ENCODE measurements around the gene TRIM14.

The TRIM14 gene

DNA sequence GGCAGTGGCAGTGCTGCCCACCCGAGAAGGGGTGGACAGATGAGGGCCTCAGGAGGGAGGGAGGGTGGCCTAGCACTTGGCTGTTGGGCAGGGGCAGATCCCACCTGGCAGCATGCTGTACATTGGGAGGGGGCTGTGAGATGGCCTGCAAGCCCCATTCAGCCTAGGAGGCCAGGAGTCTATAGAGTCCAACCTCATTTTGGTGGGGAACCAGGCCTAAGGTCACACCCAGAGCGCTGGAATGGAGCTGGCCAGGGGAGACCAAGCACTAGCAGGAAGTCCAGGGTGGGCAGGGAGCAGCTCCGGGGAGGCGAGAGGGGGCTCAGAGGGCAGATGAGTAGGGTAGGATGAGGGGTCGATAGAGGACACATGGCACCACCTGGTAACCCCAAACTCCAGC, 22.9 kb downstream of the TRIM14 start:
- Histone ChIP-seq H3K9me3 (no peaks in the 10 kb centered on the region), H3K27ac (no peak overlapping the region), H3K27me3 (no peaks in the 10 kb centered on the region), H3K4me3 (ENCODE audit: low read depth in 1 of 2, low read length in 1 of 2) (no peak overlapping the region), H3K4me1 (ENCODE audit: control insufficient read depth in 1 of 2, insufficient read depth in 1 of 2, low read depth in 1 of 2, low read length in 1 of 2) (peaks cover 0 to 7% of the 10 kb centered on the region in 2 experiments), H3K36me3 (peaks cover 64% of the 10 kb centered on the region)
- TF ChIP-seq, protein P1, sequence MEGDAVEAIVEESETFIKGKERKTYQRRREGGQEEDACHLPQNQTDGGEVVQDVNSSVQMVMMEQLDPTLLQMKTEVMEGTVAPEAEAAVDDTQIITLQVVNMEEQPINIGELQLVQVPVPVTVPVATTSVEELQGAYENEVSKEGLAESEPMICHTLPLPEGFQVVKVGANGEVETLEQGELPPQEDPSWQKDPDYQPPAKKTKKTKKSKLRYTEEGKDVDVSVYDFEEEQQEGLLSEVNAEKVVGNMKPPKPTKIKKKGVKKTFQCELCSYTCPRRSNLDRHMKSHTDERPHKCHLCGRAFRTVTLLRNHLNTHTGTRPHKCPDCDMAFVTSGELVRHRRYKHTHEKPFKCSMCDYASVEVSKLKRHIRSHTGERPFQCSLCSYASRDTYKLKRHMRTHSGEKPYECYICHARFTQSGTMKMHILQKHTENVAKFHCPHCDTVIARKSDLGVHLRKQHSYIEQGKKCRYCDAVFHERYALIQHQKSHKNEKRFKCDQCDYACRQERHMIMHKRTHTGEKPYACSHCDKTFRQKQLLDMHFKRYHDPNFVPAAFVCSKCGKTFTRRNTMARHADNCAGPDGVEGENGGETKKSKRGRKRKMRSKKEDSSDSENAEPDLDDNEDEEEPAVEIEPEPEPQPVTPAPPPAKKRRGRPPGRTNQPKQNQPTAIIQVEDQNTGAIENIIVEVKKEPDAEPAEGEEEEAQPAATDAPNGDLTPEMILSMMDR (IDR thresholded peaks at IDR 0.05): no peak

DNA sequence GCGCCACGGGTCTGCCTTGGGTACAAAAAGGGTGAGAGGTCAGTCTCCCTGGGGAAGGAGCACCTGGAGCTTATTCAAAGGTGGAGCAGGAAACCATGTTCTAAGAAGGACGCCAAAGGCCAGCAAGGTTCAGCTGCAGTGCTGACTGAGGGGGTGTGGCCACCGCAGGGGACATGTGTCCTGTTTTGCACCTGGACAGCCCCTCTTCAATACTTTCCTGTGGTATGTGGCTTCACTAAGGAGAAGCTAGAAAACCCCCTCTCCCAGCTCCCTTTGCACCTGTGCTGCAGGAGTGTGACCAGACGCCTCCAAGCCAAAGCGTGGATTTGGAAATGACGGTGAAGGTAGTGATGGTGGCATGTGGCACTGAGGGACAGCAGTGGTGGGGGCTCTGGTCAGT, 23.6 kb downstream of the TRIM14 start:
- H3K4me1 ChIP-seq (ENCODE audit: control insufficient read depth in 1 of 2, insufficient read depth in 1 of 2, low read depth in 1 of 2, low read length in 1 of 2): peaks cover 0 to 7% of the 10 kb centered on the region in 2 experiments
- TF ChIP-seq, protein P1 (IDR thresholded peaks at IDR 0.05): no peak

DNA sequence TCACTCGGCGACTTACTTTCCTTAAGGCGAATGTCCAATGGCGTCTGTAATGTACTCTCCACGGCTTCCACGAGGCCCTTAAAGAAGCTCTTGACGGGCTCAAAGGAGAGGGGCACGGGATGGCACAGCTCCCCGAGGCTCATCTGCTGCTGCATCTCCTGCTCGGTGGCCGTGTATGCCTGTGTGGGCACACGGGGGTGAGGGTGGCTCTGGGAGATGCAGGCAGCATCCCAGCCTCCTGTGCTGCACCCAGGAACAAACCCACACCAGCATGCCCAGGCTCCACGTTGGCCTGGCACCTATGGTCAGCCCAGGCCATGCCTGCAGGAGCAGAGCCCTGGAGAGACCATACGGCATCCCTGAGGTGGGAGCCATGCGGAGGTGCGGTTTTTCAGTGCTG, 24.2 kb downstream of the TRIM14 start:
- Histone ChIP-seq H3K27ac (no peak overlapping the region), H3K4me3 (ENCODE audit: low read depth in 1 of 2, low read length in 1 of 2) (no peak overlapping the region), H3K4me1 (ENCODE audit: control insufficient read depth in 1 of 2, insufficient read depth in 1 of 2, low read depth in 1 of 2, low read length in 1 of 2) (peaks cover 0 to 7% of the 10 kb centered on the region in 2 experiments), H3K36me3 (peaks cover 72% of the 10 kb centered on the region), H3K27me3 (no peaks in the 10 kb centered on the region), H3K9me3 (no peaks in the 10 kb centered on the region)
- TF ChIP-seq, protein P1 (IDR thresholded peaks at IDR 0.05): no peak

More for the DNA sequence above, 23.6 kb downstream of the TRIM14 start:
- Histone ChIP-seq H3K36me3 (peaks cover 71% of the 10 kb centered on the region), H3K27me3 (no peaks in the 10 kb centered on the region), H3K27ac (no peak overlapping the region), H3K9me3 (no peaks in the 10 kb centered on the region), H3K4me3 (ENCODE audit: low read depth in 1 of 2, low read length in 1 of 2) (no peak overlapping the region)

DNA sequence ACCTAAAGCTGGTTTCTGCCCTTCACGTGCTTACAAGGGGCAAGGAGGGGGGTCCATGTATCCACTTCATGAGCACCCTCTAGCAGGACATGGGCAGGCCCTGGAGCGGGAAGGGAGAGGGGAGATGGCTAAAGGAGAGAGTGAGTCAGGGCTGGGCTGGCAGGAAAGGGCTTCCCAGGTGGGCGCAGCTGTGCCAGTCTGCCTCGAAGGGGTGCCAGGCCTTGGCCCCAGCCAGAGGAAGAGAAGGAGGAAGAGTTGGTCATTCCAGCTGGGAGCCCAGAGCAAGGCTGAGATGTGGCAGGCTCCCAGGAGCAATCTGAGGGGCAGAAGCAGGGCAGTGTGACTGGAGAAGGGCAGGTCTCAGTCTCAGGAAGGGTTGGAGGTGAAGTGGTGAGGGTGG, 24.7 kb downstream of the TRIM14 start:
- Histone ChIP-seq H3K9me3 (no peaks in the 10 kb centered on the region), H3K27ac (no peak overlapping the region), H3K4me3 (ENCODE audit: low read depth in 1 of 2, low read length in 1 of 2) (no peak overlapping the region), H3K4me1 (ENCODE audit: control insufficient read depth in 1 of 2, insufficient read depth in 1 of 2, low read depth in 1 of 2, low read length in 1 of 2) (peaks cover 0 to 7% of the 10 kb centered on the region in 2 experiments), H3K36me3 (peaks cover 72% of the 10 kb centered on the region), H3K27me3 (no peaks in the 10 kb centered on the region)
- TF ChIP-seq, protein P1 (IDR thresholded peaks at IDR 0.05): no peak

DNA sequence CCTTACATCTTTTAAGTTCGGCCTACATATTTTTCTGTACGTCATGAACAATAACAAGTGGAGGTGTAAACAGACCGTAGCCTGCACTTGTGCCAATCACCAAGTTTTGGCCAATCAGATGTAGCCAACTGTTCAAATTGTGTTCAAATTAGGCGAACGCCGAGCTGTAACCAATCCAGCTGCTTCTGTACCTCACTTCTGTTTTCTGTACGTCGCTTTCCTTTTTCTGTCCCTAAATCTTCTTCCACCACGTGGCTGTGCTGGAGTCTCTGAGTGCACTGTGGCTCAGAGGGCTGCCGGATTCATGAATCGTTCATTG, 26.4 kb downstream of the TRIM14 start:
- Histone ChIP-seq H3K9me3 (no peaks in the 10 kb centered on the region), H3K27me3 (no peaks in the 10 kb centered on the region), H3K27ac (no peak overlapping the region), H3K4me3 (ENCODE audit: low read depth in 1 of 2, low read length in 1 of 2) (no peak overlapping the region), H3K36me3 (peaks cover 62% of the 10 kb centered on the region), H3K4me1 (ENCODE audit: control insufficient read depth in 1 of 2, insufficient read depth in 1 of 2, low read depth in 1 of 2, low read length in 1 of 2) (peaks cover 6 to 7% of the 10 kb centered on the region in 2 experiments)
- TF ChIP-seq, protein P1 (IDR thresholded peaks at IDR 0.05): no peak

All from neutrophil (primary cell).